MM.1S (cell line): ENCODE results near the gene NEIL1.

Experiments used
- DNase-seq: peaks from one replicate; pipeline ENCODE4 v3.0.0-alpha.2; 2015
- H2AFZ ChIP-seq: fragments of 300-600 bp; sonication (generic); 2 replicates; pipeline ENCODE4 v1.6.0; 2016; ENCODE audit warnings: antibody characterized with exemption, low read length
- H3F3A ChIP-seq: fragments of 300-600 bp; sonication (generic); 2 replicates; pipeline ENCODE4 v1.6.1; 2016; ENCODE audit warnings: mild to moderate bottlenecking, antibody characterized with exemption, low read length, moderate library complexity, mixed read lengths; ENCODE audit not compliant: insufficient read depth
- H3K27ac ChIP-seq: fragments of 300-600 bp; sonication (generic); 2 replicates; pipeline ENCODE4 v1.5.1; 2016; ENCODE audit warnings: mild to moderate bottlenecking, low read length
- H3K27me3 ChIP-seq: fragments of 300-600 bp; sonication (generic); replicated peaks from 2 replicates; pipeline ENCODE4 v1.6.0; 2016; ENCODE audit warnings: low read length; ENCODE audit not compliant: insufficient read depth
- H3K36me3 ChIP-seq: fragments of 300-600 bp; sonication (generic); replicated peaks from 2 replicates; pipeline ENCODE4 v1.6.1; 2016; ENCODE audit warnings: mild to moderate bottlenecking, low read length, mixed read lengths; ENCODE audit not compliant: insufficient read depth
- H3K4me1 ChIP-seq: fragments of 300-600 bp; sonication (generic); 2 replicates; pipeline ENCODE4 v1.6.1; 2016; ENCODE audit warnings: low read length, mixed read lengths
- H3K4me2 ChIP-seq: fragments of 300-600 bp; sonication (generic); 2 replicates; pipeline ENCODE4 v1.6.0; 2016; ENCODE audit warnings: low read depth, low read length
- H3K4me3 ChIP-seq: fragments of 300-600 bp; sonication (generic); 2 replicates; pipeline ENCODE4 v1.5.1; 2016; ENCODE audit warnings: low read length, mixed read lengths
- H3K79me2 ChIP-seq: fragments of 300-600 bp; sonication (generic); 2 replicates; pipeline ENCODE4 v1.6.1; 2016; ENCODE audit warnings: mixed run types, low read length, mixed read lengths
- H3K9ac ChIP-seq: fragments of 300-600 bp; sonication (generic); 2 replicates; pipeline ENCODE4 v1.6.1; 2016; ENCODE audit warnings: low read length, mixed read lengths
- H3K9me2 ChIP-seq: fragments of 300-600 bp; sonication (generic); replicated peaks from 2 replicates; pipeline ENCODE4 v1.6.1; 2016; ENCODE audit warnings: mild to moderate bottlenecking, low read length, mixed read lengths; ENCODE audit not compliant: insufficient read depth
- H3K9me3 ChIP-seq: fragments of 300-600 bp; sonication (generic); replicated peaks from 2 replicates; pipeline ENCODE4 v1.6.1; 2016; ENCODE audit warnings: mild to moderate bottlenecking, low read length, mixed read lengths; ENCODE audit not compliant: insufficient read depth
- H4K20me1 ChIP-seq: fragments of 300-600 bp; sonication (generic); 2 replicates; pipeline ENCODE4 v1.6.1; 2016; ENCODE audit warnings: mild to moderate bottlenecking, low read length, moderate library complexity, mixed read lengths; ENCODE audit not compliant: insufficient read depth
- EZH2 ChIP-seq: fragments of 300-600 bp; sonication (generic); optimal IDR thresholded peaks from 2 replicates; pipeline ENCODE3; 2017; ENCODE audit warnings: low read depth, mild to moderate bottlenecking, antibody characterized with exemption, low read length, mixed read lengths
- EZH2phosphoT487 ChIP-seq: fragments of 300-600 bp; sonication (generic); IDR thresholded peaks from 2 replicates; pipeline ENCODE4 v1.6.1; 2018; ENCODE audit warnings: antibody characterized with exemption, low read length
- TF ChIP-seq, protein P1 (sequence below): fragments of 300-600 bp; sonication (generic); IDR thresholded peaks from 2 replicates; pipeline ENCODE4 v1.5.1; 2016; ENCODE audit warnings: antibody characterized with exemption, low read length, mixed read lengths

NEIL1 gene

DNA sequence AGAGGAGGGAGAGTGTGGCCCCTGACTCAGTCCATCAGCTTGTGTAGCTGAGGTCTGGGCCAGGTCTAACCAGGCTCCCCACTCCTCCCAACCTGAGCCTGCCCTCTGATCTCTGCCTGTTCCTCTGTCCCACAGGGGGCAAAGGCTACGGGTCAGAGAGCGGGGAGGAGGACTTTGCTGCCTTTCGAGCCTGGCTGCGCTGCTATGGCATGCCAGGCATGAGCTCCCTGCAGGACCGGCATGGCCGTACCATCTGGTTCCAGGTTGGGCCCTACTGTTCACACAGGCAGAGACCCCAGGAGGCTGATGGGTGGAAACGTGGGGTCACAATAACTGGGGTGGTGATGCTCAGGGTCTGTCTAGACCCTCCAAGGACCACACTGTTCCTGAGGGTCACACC, 6.8 kb downstream of the NEIL1 start:
- no peak overlapping the region for H3K9ac ChIP-seq
- H3K4me3 ChIP-seq: no peak overlapping the region
- H3K36me3 ChIP-seq: no peaks in the 10 kb centered on the region
- no peak overlapping the region for H2AFZ ChIP-seq
- no peaks in the 10 kb centered on the region for H3K9me3 ChIP-seq
- no peak for DNase-seq
- no peak overlapping the region for H3K4me2 ChIP-seq
- H3K4me1 ChIP-seq: no peaks in the 10 kb centered on the region
- no peaks in the 10 kb centered on the region for H3F3A ChIP-seq
- no peaks in the 10 kb centered on the region for H4K20me1 ChIP-seq
- H3K27me3 ChIP-seq: no peaks in the 10 kb centered on the region
- H3K9me2 ChIP-seq: no peaks in the 10 kb centered on the region
- H3K79me2 ChIP-seq: no peaks in the 10 kb centered on the region
- H3K27ac ChIP-seq: no peak overlapping the region
- TF ChIP-seq EZH2 (no peak), EZH2phosphoT487 (no peak)
- TF ChIP-seq, protein P1, sequence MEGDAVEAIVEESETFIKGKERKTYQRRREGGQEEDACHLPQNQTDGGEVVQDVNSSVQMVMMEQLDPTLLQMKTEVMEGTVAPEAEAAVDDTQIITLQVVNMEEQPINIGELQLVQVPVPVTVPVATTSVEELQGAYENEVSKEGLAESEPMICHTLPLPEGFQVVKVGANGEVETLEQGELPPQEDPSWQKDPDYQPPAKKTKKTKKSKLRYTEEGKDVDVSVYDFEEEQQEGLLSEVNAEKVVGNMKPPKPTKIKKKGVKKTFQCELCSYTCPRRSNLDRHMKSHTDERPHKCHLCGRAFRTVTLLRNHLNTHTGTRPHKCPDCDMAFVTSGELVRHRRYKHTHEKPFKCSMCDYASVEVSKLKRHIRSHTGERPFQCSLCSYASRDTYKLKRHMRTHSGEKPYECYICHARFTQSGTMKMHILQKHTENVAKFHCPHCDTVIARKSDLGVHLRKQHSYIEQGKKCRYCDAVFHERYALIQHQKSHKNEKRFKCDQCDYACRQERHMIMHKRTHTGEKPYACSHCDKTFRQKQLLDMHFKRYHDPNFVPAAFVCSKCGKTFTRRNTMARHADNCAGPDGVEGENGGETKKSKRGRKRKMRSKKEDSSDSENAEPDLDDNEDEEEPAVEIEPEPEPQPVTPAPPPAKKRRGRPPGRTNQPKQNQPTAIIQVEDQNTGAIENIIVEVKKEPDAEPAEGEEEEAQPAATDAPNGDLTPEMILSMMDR: no peak

DNA sequence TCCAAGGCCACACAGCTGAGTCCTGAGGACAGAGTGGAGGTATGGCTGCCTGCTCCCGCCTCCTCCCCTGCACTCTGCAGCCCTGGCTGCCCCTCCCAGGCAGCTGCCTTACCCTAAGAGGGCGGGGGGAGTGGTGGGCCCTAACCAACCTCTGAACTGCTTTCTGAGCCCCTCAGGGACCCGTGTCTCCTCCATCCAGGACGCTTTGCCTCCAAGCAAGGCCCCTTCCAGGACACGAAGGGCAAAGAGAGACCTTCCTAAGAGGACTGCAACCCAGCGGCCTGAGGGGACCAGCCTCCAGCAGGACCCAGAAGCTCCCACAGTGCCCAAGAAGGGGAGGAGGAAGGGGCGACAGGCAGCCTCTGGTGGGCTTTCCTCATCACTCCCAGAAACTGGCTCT, 7.6 kb downstream of the NEIL1 start:
- Histone ChIP-seq H3K9me2 (no peaks in the 10 kb centered on the region), H3K4me2 (no peak overlapping the region), H3K79me2 (no peaks in the 10 kb centered on the region), H3K4me3 (no peak overlapping the region), H3K27ac (no peak overlapping the region), H3F3A (no peaks in the 10 kb centered on the region), H4K20me1 (no peaks in the 10 kb centered on the region), H3K36me3 (no peaks in the 10 kb centered on the region), H3K9me3 (no peaks in the 10 kb centered on the region), H3K27me3 (no peaks in the 10 kb centered on the region), H3K4me1 (no peaks in the 10 kb centered on the region), H3K9ac (no peak overlapping the region), H2AFZ (no peak overlapping the region)
- TF ChIP-seq EZH2phosphoT487 (no peak), EZH2 (no peak)
- TF ChIP-seq, protein P1: no peak
- DNase-seq: no peak

DNA sequence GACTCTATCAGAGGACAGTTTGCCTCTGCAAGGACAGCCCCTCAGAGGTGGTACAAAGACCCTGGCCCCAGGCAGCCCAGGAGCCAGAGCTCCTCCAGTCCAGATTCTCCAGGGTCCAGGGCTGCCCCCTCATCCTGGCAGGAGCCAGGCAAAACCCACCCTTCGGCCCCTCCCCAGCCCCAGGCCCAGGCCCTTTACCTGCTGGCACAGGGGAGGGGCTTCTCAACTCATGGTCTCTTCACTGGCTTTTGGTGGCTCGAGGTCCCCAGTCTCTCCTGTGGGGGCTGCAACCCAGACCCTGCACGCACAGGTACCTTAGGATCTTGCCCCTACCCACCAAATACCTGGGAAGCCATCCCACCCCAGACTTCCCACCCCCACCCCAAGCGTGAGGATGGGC, 8.5 kb downstream of the NEIL1 start:
- Histone ChIP-seq H4K20me1 (no peaks in the 10 kb centered on the region), H3K4me3 (no peak overlapping the region), H3F3A (no peaks in the 10 kb centered on the region), H3K9me3 (no peaks in the 10 kb centered on the region), H3K36me3 (no peaks in the 10 kb centered on the region), H2AFZ (no peak overlapping the region), H3K4me1 (no peaks in the 10 kb centered on the region), H3K4me2 (no peak overlapping the region), H3K27me3 (no peaks in the 10 kb centered on the region), H3K27ac (no peak overlapping the region), H3K9me2 (no peaks in the 10 kb centered on the region), H3K9ac (no peak overlapping the region), H3K79me2 (no peaks in the 10 kb centered on the region)
- TF ChIP-seq, protein P1: no peak
- TF ChIP-seq EZH2 (no peak), EZH2phosphoT487 (no peak)
- no peak for DNase-seq

DNA sequence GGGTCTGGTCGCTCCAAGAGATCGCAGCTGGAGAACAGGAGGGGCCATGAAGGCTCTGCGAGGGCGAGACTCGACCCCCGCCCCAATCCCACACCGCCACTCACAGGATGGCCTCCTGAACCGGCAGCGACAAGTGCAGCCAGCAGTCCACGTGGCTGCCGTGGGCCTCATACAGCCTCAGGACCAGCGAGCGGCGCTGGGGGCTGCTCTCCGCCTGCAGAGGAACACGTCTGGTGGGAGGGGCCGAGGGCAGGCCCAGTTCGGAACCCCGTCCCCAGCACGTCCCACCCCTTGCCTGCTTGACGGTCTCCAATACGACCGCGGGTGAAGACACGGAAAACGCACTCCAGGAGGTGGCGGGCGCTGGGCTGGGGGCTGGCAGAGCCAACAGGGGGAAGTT, 9.2 kb downstream of the NEIL1 start:
- Histone ChIP-seq H3K27me3 (no peaks in the 10 kb centered on the region), H3K9ac (no peak overlapping the region), H2AFZ (no peak overlapping the region), H3K9me3 (no peaks in the 10 kb centered on the region), H3K9me2 (no peaks in the 10 kb centered on the region), H3K36me3 (no peaks in the 10 kb centered on the region), H3K79me2 (no peaks in the 10 kb centered on the region), H3K4me2 (no peak overlapping the region), H3F3A (no peaks in the 10 kb centered on the region), H3K4me1 (no peaks in the 10 kb centered on the region), H4K20me1 (no peaks in the 10 kb centered on the region), H3K27ac (no peak overlapping the region), H3K4me3 (no peak overlapping the region)
- DNase-seq: no peak
- no peak for TF ChIP-seq EZH2phosphoT487
- TF ChIP-seq, protein P1: no peak
- TF ChIP-seq EZH2: no peak
